Activated CD4-positive, alpha-beta T cell treated with anti-CD3 and anti-CD28 coated beads, Interleukin-2, amount 50 U/mL, for 4 hours (primary cell): Measurements from ENCODE around the gene CENPP.
"Not testable (repeated sequence)": the region's sequence is repeated elsewhere in the genome, so short reads cannot be mapped to it uniquely, and the experiment has no call there.

ENCODE experiments used
- DNase-seq, 2 experiments: peaks; one replicate each; pipeline ENCODE4 v3.0.0-alpha.2; 2020

The CENPP gene

GRCh38 chr9:92558612-92559374 is 233.0 kb downstream of the CENPP start:
- DNase-seq, result no peak

- DNase-seq, result no peak
Measured at GRCh38 chr9:92561374-92562330, 235.9 kb downstream of the CENPP start.

- DNase-seq, result no peak
Measured at GRCh38 chr9:92562461-92562967, 236.8 kb downstream of the CENPP start.

GRCh38 chr9:92563116-92564100 is 237.7 kb downstream of the CENPP start:
- DNase-seq, result no peak

- DNase-seq, result no peak
Measured at GRCh38 chr9:92564504-92564903, 238.8 kb downstream of the CENPP start.

GRCh38 chr9:92564982-92565381 is 239.2 kb downstream of the CENPP start:
- DNase-seq, result no peak

- not testable (repeated sequence) for DNase-seq
Measured at GRCh38 chr9:92571871-92572270, 246.1 kb downstream of the CENPP start.

GRCh38 chr9:92573612-92574011 is 247.9 kb downstream of the CENPP start:
- DNase-seq, result not testable (repeated sequence)

GRCh38 chr9:92576175-92576574 is 250.4 kb downstream of the CENPP start:
- DNase-seq, result no peak

- DNase-seq, result no peak
Measured at GRCh38 chr9:92589923-92590322, 264.2 kb downstream of the CENPP start.

GRCh38 chr9:92590377-92590776 is 264.6 kb downstream of the CENPP start:
- DNase-seq, result no peak

- DNase-seq, result no peak
Measured at GRCh38 chr9:92592537-92592936, 266.8 kb downstream of the CENPP start.

- no peak for DNase-seq
Measured at GRCh38 chr9:92592946-92593861, 267.5 kb downstream of the CENPP start.

GRCh38 chr9:92595075-92595474 is 269.3 kb downstream of the CENPP start:
- not testable (repeated sequence) for DNase-seq

GRCh38 chr9:92595930-92596329 is 270.2 kb downstream of the CENPP start:
- DNase-seq, result no peak

GRCh38 chr9:92598382-92598781 is 272.6 kb downstream of the CENPP start:
- no peak for DNase-seq

- DNase-seq, result no peak
Measured at GRCh38 chr9:92599938-92600461, 274.2 kb downstream of the CENPP start.

- no peak for DNase-seq
Measured at GRCh38 chr9:92600462-92601261, 274.9 kb downstream of the CENPP start.

- DNase-seq, result no peak
Measured at GRCh38 chr9:92601451-92601850, 275.7 kb downstream of the CENPP start.

- no peak for DNase-seq
Measured at GRCh38 chr9:92602413-92602812, 276.7 kb downstream of the CENPP start.
